ENCODE measurements around the gene IRAK2.

DNA sequence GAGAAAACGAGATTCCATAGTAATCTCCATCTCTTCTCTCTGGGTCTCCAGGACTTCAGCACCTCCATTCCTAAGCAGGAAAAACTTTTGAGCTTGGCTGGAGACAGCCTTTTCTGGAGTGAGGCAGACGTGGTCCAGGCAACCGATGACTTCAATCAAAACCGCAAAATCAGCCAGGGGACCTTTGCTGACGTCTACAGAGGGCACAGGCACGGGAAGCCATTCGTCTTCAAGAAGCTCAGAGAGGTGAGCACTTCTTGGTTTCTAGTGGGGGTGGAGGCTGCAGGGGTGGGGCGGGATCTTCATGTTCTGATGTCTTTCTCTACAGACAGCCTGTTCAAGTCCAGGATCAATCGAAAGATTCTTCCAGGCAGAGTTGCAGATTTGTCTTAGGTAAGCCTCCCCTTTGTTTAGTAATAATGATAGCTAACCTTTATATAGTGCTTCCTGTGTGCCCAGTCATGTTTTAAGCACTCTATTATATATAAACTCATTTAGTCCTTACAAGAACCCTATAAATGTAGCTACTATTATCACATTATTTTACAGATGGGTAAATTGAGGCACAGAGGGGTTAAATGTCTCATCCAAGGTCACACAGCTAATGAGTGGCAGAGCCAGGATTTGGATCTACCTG, 48.6 kb downstream of the IRAK2 start:
- TF ChIP-seq CTCF (IDR thresholded peaks at IDR 0.05; ENCODE audit: low read length) = no peak
- no peak for TF ChIP-seq EZH2 (IDR thresholded peaks at IDR 0.05; ENCODE audit: borderline replicate concordance, low read length)

Data from OCI-LY1 (cell line).